GM10266 (cell line): ENCODE data around the gene LRFN4.
"Not testable (repeated sequence)": the region's sequence is repeated elsewhere in the genome, so short reads cannot be mapped to it uniquely, and the experiment has no call there.

ENCODE experiments used
- DNase-seq: peaks from one replicate; pipeline ENCODE4 v3.0.0; 2012; ENCODE audit errors: extremely low spot score
- TF ChIP-seq, protein P1 (sequence below): IDR thresholded peaks from 2 replicates; pipeline ENCODE4 v1.5.1; 2012; ENCODE audit warnings: mild to moderate bottlenecking, low read depth; ENCODE audit not compliant: control insufficient read depth, insufficient read depth; ENCODE audit errors: missing control alignments

The LRFN4 gene

DNA sequence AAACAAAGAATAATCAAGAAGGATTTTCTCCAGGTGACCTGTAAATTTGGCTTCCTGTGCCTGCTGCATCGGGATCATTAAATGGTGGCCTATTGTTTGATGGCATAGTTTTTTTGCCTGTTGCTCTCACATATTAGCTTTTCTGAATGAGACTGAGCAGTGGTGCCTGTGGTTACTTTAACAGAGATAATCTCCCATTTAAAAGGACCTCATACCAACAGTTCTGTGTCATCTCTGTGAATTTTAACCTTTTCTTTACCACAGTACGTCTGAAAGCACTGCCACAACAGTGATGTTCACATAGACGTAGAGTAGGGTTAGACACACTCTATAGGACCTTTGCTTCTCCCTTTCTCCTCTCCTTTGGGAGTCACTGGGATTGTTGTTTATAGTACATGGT, 36.5 kb upstream of the LRFN4 start:
- DNase-seq: no peak
- TF ChIP-seq, protein P1, sequence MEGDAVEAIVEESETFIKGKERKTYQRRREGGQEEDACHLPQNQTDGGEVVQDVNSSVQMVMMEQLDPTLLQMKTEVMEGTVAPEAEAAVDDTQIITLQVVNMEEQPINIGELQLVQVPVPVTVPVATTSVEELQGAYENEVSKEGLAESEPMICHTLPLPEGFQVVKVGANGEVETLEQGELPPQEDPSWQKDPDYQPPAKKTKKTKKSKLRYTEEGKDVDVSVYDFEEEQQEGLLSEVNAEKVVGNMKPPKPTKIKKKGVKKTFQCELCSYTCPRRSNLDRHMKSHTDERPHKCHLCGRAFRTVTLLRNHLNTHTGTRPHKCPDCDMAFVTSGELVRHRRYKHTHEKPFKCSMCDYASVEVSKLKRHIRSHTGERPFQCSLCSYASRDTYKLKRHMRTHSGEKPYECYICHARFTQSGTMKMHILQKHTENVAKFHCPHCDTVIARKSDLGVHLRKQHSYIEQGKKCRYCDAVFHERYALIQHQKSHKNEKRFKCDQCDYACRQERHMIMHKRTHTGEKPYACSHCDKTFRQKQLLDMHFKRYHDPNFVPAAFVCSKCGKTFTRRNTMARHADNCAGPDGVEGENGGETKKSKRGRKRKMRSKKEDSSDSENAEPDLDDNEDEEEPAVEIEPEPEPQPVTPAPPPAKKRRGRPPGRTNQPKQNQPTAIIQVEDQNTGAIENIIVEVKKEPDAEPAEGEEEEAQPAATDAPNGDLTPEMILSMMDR: no peak

DNA sequence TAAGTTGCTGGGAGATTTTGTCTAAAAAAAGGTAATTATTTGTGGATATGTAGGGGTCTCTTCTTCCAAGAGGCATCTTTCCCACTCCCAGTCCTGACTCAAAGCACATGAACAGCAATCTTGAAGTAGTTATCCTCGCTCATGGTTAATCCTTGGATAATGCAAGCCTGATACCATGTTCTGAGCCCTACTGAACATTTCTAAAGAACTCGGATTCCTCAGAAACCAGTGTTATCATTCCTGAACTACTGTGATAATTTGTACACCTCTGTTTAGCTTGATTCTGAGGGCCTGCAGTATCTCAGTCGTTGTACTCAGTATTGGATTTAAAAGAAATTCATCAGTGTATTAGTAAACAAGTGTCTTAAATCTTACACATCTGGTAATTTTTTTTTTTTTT, 36.0 kb upstream of the LRFN4 start:
- TF ChIP-seq, protein P1: no peak
- no peak for DNase-seq

GRCh38 chr11:66823700-66824099, 33.2 kb upstream of the LRFN4 start:
- no peak for DNase-seq
- TF ChIP-seq, protein P1: no peak

GRCh38 chr11:66824573-66824972, 32.3 kb upstream of the LRFN4 start:
- not testable (repeated sequence) for DNase-seq

DNA sequence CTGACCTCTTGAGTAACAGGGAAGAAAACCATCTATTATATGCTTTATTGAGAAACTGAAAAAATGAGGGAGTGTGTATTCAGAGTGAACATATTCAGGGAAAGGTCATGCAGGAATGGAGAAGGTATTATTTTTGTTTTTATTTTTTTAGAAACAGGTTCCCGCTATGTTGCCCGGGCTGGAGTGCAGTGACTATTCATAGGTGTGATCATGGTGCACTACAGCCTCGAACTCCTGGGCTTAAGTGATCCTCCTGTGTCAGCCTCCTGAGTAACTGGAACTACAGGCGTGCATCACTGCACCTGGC, 22.4 kb upstream of the LRFN4 start:
- TF ChIP-seq, protein P1: no peak
- DNase-seq: no peak

DNA sequence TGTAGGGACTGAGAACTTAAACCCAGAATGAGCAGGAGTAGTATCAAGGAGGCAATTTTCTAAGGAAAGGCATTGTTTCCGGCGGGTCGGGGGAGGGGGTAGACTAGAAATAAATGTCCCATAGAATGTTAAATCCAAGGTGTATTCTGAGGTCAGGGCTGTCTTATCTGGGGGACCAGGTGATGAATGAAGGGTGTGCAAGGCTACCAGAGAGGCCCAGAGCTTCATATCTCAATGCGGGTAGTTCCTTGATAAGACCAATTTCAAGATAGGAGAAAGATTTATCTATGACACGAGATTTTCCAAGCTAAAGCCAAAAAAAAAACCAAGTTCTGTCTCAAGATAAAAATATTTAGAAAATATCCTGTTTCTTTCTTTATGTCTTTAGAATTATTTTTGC, 21.9 kb upstream of the LRFN4 start:
- TF ChIP-seq, protein P1: no peak
- no peak for DNase-seq

- no peak for DNase-seq
- TF ChIP-seq, protein P1: no peak
Measured at GRCh38 chr11:66835768-66836405, 21.0 kb upstream of the LRFN4 start.
